ENCODE measurements around the gene ASXL2.

GRCh38 chr2:25878361-25879132 is at the start of gene ASXL2:
- TF ChIP-seq POLR2AphosphoS5 (IDR thresholded peaks at IDR 0.05) (peak; percentile 80 to 91 (median 84)), POLR2A (IDR thresholded peaks at IDR 0.05) (peak; percentile 48 to 49)
- TF ChIP-seq, protein P1, sequence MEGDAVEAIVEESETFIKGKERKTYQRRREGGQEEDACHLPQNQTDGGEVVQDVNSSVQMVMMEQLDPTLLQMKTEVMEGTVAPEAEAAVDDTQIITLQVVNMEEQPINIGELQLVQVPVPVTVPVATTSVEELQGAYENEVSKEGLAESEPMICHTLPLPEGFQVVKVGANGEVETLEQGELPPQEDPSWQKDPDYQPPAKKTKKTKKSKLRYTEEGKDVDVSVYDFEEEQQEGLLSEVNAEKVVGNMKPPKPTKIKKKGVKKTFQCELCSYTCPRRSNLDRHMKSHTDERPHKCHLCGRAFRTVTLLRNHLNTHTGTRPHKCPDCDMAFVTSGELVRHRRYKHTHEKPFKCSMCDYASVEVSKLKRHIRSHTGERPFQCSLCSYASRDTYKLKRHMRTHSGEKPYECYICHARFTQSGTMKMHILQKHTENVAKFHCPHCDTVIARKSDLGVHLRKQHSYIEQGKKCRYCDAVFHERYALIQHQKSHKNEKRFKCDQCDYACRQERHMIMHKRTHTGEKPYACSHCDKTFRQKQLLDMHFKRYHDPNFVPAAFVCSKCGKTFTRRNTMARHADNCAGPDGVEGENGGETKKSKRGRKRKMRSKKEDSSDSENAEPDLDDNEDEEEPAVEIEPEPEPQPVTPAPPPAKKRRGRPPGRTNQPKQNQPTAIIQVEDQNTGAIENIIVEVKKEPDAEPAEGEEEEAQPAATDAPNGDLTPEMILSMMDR (IDR thresholded peaks at IDR 0.05): peak in 1 of 4 experiments; percentile 8
